Ishikawa (cell line): ENCODE measurements around the gene ACP6.

Source experiments
- CEBPB ChIP-seq: IDR thresholded peaks from 2 replicates; pipeline ENCODE4 v1.6.1; 2012
- CREB1 ChIP-seq: IDR thresholded peaks from 2 replicates; pipeline ENCODE4 v1.6.1; 2012; ENCODE audit warnings: low read depth
- EGR1 ChIP-seq: IDR thresholded peaks from 2 replicates; pipeline ENCODE4 v1.6.1; 2012
- EP300 ChIP-seq: IDR thresholded peaks from 2 replicates; pipeline ENCODE4 v1.6.1; 2012; ENCODE audit warnings: borderline replicate concordance
- FOXM1 ChIP-seq: IDR thresholded peaks from 2 replicates; pipeline ENCODE4 v1.6.1; 2012; ENCODE audit warnings: low read depth, borderline replicate concordance
- NFIC ChIP-seq: IDR thresholded peaks from 2 replicates; pipeline ENCODE4 v1.6.1; 2012
- RAD21 ChIP-seq: IDR thresholded peaks from 2 replicates; pipeline ENCODE4 v1.6.1; 2012; ENCODE audit warnings: low read depth
- TAF1 ChIP-seq: IDR thresholded peaks from 2 replicates; pipeline ENCODE4 v1.6.1; 2012; ENCODE audit warnings: low read depth, mild to moderate bottlenecking
- TCF12 ChIP-seq: IDR thresholded peaks from 2 replicates; pipeline ENCODE4 v1.6.1; 2012; ENCODE audit warnings: low read depth
- TEAD4 ChIP-seq: IDR thresholded peaks from 2 replicates; pipeline ENCODE4 v1.6.1; 2012
- YY1 ChIP-seq: IDR thresholded peaks from 2 replicates; pipeline ENCODE4 v1.6.1; 2012; ENCODE audit warnings: low read depth
- ZBTB7A ChIP-seq: IDR thresholded peaks from 2 replicates; pipeline ENCODE4 v1.6.1; 2012; ENCODE audit warnings: low read depth
- TF ChIP-seq, protein P1 (sequence below): IDR thresholded peaks from 2 replicates; pipeline ENCODE4 v1.6.1; 2012; ENCODE audit warnings: low read depth, mild to moderate bottlenecking
- TF ChIP-seq, protein P2 (sequence below): IDR thresholded peaks from 2 replicates; pipeline ENCODE4 v1.6.1; 2012
- TF ChIP-seq, protein P3 (sequence below): IDR thresholded peaks from 2 replicates; pipeline ENCODE4 v1.6.1; 2012

ACP6 gene

DNA sequence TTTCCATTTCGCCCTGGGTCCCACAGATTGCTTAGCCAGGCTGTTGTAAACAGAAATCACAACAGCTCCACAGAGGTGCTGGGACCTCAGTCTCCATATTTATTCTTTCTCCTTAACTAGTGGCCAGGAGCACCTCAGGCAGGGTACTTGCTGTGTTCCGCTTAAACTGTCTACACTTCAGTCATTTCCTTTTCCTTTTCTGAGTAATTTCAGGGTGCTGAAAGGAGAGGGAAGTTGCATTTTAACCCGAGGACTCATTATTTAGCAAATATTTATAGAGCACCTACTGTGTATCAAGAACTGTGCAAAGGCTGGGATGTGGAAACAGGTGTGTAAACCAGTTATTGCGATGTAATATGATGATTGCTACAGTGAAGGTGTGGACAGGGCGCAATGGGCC is 41.9 kb downstream of the ACP6 start:
- TF ChIP-seq EP300 (no peak), TEAD4 (no peak), FOXM1 (no peak), TAF1 (no peak)
- TF ChIP-seq, protein P1, sequence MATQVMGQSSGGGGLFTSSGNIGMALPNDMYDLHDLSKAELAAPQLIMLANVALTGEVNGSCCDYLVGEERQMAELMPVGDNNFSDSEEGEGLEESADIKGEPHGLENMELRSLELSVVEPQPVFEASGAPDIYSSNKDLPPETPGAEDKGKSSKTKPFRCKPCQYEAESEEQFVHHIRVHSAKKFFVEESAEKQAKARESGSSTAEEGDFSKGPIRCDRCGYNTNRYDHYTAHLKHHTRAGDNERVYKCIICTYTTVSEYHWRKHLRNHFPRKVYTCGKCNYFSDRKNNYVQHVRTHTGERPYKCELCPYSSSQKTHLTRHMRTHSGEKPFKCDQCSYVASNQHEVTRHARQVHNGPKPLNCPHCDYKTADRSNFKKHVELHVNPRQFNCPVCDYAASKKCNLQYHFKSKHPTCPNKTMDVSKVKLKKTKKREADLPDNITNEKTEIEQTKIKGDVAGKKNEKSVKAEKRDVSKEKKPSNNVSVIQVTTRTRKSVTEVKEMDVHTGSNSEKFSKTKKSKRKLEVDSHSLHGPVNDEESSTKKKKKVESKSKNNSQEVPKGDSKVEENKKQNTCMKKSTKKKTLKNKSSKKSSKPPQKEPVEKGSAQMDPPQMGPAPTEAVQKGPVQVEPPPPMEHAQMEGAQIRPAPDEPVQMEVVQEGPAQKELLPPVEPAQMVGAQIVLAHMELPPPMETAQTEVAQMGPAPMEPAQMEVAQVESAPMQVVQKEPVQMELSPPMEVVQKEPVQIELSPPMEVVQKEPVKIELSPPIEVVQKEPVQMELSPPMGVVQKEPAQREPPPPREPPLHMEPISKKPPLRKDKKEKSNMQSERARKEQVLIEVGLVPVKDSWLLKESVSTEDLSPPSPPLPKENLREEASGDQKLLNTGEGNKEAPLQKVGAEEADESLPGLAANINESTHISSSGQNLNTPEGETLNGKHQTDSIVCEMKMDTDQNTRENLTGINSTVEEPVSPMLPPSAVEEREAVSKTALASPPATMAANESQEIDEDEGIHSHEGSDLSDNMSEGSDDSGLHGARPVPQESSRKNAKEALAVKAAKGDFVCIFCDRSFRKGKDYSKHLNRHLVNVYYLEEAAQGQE = no peak
- TF ChIP-seq, protein P2, sequence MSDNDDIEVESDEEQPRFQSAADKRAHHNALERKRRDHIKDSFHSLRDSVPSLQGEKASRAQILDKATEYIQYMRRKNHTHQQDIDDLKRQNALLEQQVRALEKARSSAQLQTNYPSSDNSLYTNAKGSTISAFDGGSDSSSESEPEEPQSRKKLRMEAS = no peak

DNA sequence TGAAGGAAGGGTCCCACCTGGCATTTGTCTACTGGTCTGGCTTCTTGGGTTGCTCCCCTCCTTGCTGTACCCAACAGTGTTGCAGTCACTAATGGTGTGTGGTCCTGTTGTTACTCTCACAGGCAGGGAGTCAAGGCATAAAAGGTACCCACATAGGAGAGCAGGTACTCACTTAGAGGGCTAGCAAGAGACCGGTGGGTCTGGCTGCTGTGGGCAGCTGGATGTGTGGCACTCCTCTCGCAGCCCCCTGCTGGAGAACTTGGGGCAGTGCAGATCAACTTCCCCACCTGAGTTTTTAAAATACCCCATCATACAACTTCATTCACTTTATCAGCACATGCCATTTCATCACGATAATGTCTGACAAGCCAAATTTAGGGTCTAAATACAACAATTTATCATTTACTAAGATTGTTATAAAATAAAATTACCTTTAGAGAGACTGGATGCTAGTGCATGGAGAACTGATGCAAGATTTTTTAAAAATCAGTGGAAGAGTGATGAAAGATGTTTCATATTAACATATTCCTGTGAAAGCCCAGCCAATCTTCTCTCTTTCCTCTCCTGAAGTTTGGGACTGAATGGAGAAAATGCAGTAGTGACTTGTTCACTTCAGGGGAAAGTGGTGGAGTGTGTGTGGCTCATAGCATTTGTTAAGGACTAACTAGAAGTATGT is 42.8 kb downstream of the ACP6 start:
- TF ChIP-seq CEBPB = no peak
- TF ChIP-seq RAD21 = peak; percentile 73

DNA sequence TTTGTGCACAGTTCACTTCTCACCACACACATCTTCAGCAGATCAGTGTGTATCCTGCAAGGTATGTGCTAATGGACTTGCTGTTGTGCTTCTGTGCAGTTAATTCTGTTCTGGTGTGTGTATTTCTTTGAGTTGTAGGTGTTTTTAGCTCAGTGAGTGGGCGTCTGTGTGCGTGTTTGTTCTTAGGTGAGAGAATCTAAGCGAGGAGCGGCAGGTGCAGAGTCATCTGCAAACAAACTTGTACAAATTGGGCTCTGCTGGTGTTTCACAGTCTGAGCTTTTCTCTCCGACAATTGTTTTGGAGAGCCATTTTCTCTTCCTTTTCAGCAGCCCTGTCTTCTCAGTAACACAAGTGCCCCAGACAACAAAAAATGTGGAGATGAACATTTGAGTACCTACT is 43.6 kb downstream of the ACP6 start:
- no peak for TF ChIP-seq ZBTB7A
- TF ChIP-seq, protein P2 = no peak
- TF ChIP-seq TEAD4 = no peak

DNA sequence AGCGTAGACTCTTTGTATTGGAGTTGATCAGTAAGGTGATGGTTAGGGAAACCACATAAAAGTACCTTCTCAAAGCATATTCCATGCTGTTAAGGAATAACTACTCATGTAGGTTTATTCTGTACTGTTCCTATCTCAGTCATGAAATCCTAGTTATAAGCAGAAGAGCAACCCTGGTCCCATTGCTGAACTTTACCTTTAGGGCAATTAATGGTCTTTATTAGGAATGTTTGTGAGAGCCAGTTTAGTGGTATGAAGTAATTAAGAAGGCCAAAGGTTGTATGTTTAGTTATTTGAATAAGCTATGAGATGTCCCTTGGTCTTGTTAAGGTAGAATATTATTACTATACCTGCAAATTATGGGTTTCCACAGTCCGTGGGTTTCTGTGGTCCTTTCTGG is 44.0 kb downstream of the ACP6 start:
- TF ChIP-seq TAF1 = no peak
- no peak for TF ChIP-seq TCF12
- TF ChIP-seq, protein P2 = no peak
- no peak for TF ChIP-seq RAD21
- TF ChIP-seq, protein P3, sequence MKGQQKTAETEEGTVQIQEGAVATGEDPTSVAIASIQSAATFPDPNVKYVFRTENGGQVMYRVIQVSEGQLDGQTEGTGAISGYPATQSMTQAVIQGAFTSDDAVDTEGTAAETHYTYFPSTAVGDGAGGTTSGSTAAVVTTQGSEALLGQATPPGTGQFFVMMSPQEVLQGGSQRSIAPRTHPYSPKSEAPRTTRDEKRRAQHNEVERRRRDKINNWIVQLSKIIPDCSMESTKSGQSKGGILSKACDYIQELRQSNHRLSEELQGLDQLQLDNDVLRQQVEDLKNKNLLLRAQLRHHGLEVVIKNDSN = no peak
- no peak for TF ChIP-seq FOXM1
- no peak for TF ChIP-seq EP300
- TF ChIP-seq, protein P1 = no peak
- TF ChIP-seq CREB1 = no peak
- TF ChIP-seq ZBTB7A = no peak
- no peak for TF ChIP-seq TEAD4
- TF ChIP-seq CEBPB = no peak

DNA sequence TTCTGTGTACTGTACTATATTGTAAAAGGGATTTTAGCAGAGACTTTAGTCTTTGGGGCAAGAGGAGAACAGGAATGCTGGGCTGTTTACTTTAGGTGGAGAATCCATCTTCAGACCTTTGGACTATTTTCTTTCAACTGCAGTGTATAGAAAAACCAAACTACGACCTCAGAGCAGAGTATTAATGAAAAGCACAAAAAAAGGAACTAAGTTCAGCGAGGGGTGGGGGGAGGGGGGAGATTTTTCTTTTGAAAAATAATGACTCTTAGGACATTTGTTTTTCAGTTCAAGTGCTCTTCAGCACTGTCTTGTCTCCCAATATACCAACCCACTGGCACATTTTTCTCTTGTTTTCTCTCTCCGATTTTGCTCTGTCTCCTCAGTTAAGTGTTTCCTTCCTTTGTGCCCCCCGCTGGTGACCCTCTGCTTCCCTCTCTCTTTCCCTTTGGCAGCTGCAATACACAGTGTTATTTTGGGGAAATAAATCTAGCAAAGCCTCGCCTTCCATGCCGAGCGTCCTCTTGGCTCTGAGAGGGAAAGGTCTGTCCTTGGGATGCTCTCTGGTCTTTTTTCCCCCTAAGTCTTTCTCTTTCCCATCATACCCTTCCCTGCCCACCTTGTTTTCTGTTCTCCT is 44.8 kb downstream of the ACP6 start:
- TF ChIP-seq, protein P1 = no peak
- no peak for TF ChIP-seq YY1

DNA sequence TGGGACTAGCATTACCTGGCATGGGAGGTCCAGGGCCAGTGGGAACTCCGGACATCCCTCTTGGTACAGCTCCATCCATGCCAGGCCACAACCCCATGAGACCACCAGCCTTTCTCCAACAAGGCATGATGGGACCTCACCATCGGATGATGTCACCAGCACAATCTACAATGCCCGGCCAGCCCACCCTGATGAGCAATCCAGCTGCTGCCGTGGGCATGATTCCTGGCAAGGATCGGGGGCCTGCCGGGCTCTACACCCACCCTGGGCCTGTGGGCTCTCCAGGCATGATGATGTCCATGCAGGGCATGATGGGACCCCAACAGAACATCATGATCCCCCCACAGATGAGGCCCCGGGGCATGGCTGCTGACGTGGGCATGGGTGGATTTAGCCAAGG is 45.8 kb downstream of the ACP6 start:
- TF ChIP-seq, protein P1 = no peak
- TF ChIP-seq CEBPB (no peak), YY1 (no peak), RAD21 (no peak), ZBTB7A (no peak), CREB1 (no peak), TEAD4 (no peak), TCF12 (no peak), EGR1 (no peak), TAF1 (no peak), FOXM1 (no peak), NFIC (no peak), EP300 (no peak)
- TF ChIP-seq, protein P2 = no peak
- TF ChIP-seq, protein P3 = no peak
